Muscle layer of duodenum (tissue), 2 donors: ENCODE measurements around the gene CCDC60.

ENCODE experiments used
- H3K27ac ChIP-seq: one replicate; pipeline ENCODE4 v1.7.0; 2013; ENCODE audit warnings: mild to moderate bottlenecking, low read length
- H3K27me3 ChIP-seq: one replicate; pipeline ENCODE4 v1.7.0; 2013; ENCODE audit warnings: low read depth, mild to moderate bottlenecking, control low read depth, low read length
- H3K36me3 ChIP-seq, 2 donors: one replicate each; pipeline ENCODE4 v1.7.0; 2013; ENCODE audit warnings: low read length in 2 of 2, control low read depth in 1 of 2, mild to moderate bottlenecking in 1 of 2; ENCODE audit not compliant: insufficient read depth in 2 of 2, control insufficient read depth in 1 of 2
- H3K4me1 ChIP-seq, 2 donors: one replicate each; pipeline ENCODE4 v1.7.0; 2013; ENCODE audit warnings: low read length in 2 of 2, mild to moderate bottlenecking in 2 of 2, control low read depth in 1 of 2, moderate library complexity in 1 of 2; ENCODE audit not compliant: insufficient read depth in 2 of 2, control insufficient read depth in 1 of 2
- H3K4me3 ChIP-seq, 2 donors: one replicate each; pipeline ENCODE4 v1.7.0; 2013; ENCODE audit warnings: low read length in 2 of 2, low read depth in 1 of 2, mild to moderate bottlenecking in 1 of 2
- H3K9me3 ChIP-seq, 2 donors: one replicate each; pipeline ENCODE4 v1.7.0; 2013; ENCODE audit warnings: low read length in 2 of 2, control low read depth in 1 of 2, mild to moderate bottlenecking in 1 of 2; ENCODE audit not compliant: control insufficient read depth in 1 of 2
- donor health status: healthy.

Gene CCDC60

GRCh38 chr12:119334430-119335170 is at the start of gene CCDC60:
CCDC60 (plus strand) TSS chr12:119334729; CDS start chr12:119335177, 448 bp downstream.
- no peaks in the 10 kb centered on the region for H3K9me3 ChIP-seq
- H3K4me1 ChIP-seq, result no peaks in the 10 kb centered on the region
- no peaks in the 10 kb centered on the region for H3K36me3 ChIP-seq
- H3K27me3 ChIP-seq, result no peaks in the 10 kb centered on the region
- H3K27ac ChIP-seq, result no peak within 1 kb of the TSS
- no peak within 1 kb of the TSS for H3K4me3 ChIP-seq

GRCh38 chr12:119288576-119288975 is 46.0 kb upstream of the CCDC60 start:
- H3K4me1 ChIP-seq, result no peaks in the 10 kb centered on the region
- peaks cover 0 to 4% of the 10 kb centered on the region in 2 donors for H3K9me3 ChIP-seq
- H3K36me3 ChIP-seq, result no peaks in the 10 kb centered on the region
- no peaks in the 10 kb centered on the region for H3K27me3 ChIP-seq
- H3K27ac ChIP-seq, result no peak overlapping the region
- H3K4me3 ChIP-seq, result no peak overlapping the region

GRCh38 chr12:119292893-119293630 is 41.5 kb upstream of the CCDC60 start:
- Histone ChIP-seq H3K27ac (no peak overlapping the region), H3K4me3 (no peak overlapping the region), H3K27me3 (no peaks in the 10 kb centered on the region), H3K36me3 (no peaks in the 10 kb centered on the region), H3K9me3 (no peaks in the 10 kb centered on the region), H3K4me1 (peaks cover 0 to 13% of the 10 kb centered on the region in 2 donors)

- H3K9me3 ChIP-seq, result no peaks in the 10 kb centered on the region
- H3K27ac ChIP-seq, result no peak overlapping the region
Observed at GRCh38 chr12:119294211-119294610, 40.3 kb upstream of the CCDC60 start.

GRCh38 chr12:119296535-119296934 is 38.0 kb upstream of the CCDC60 start:
- Histone ChIP-seq H3K36me3 (no peaks in the 10 kb centered on the region), H3K27ac (no peak overlapping the region), H3K4me1 (peaks cover 0 to 13% of the 10 kb centered on the region in 2 donors), H3K27me3 (no peaks in the 10 kb centered on the region), H3K9me3 (no peaks in the 10 kb centered on the region), H3K4me3 (no peak overlapping the region)

More at GRCh38 chr12:119294211-119294610, 40.3 kb upstream of the CCDC60 start:
- H3K36me3 ChIP-seq, result no peaks in the 10 kb centered on the region
- peaks cover 0 to 13% of the 10 kb centered on the region in 2 donors for H3K4me1 ChIP-seq
- H3K27me3 ChIP-seq, result no peaks in the 10 kb centered on the region
- H3K4me3 ChIP-seq, result no peak overlapping the region

GRCh38 chr12:119299130-119299529 is 35.4 kb upstream of the CCDC60 start:
- Histone ChIP-seq H3K27ac (no peak overlapping the region), H3K4me3 (no peak overlapping the region), H3K9me3 (no peaks in the 10 kb centered on the region), H3K4me1 (peaks cover 0 to 9% of the 10 kb centered on the region in 2 donors), H3K36me3 (no peaks in the 10 kb centered on the region), H3K27me3 (no peaks in the 10 kb centered on the region)

- Histone ChIP-seq H3K27ac (no peak overlapping the region), H3K27me3 (no peaks in the 10 kb centered on the region), H3K4me3 (no peak overlapping the region), H3K4me1 (no peaks in the 10 kb centered on the region), H3K36me3 (no peaks in the 10 kb centered on the region), H3K9me3 (no peaks in the 10 kb centered on the region)
Observed at GRCh38 chr12:119301379-119301778, 33.1 kb upstream of the CCDC60 start.

GRCh38 chr12:119302451-119303080 is 32.0 kb upstream of the CCDC60 start:
- Histone ChIP-seq H3K4me1 (no peaks in the 10 kb centered on the region), H3K27ac (no peak overlapping the region), H3K27me3 (no peaks in the 10 kb centered on the region)

GRCh38 chr12:119306593-119306992 is 27.9 kb upstream of the CCDC60 start:
- H3K27me3 ChIP-seq, result no peaks in the 10 kb centered on the region
- no peaks in the 10 kb centered on the region for H3K4me1 ChIP-seq
- no peak overlapping the region for H3K27ac ChIP-seq
- H3K36me3 ChIP-seq, result no peaks in the 10 kb centered on the region
- H3K4me3 ChIP-seq, result no peak overlapping the region
- no peaks in the 10 kb centered on the region for H3K9me3 ChIP-seq

More at GRCh38 chr12:119302451-119303080, 32.0 kb upstream of the CCDC60 start:
- Histone ChIP-seq H3K9me3 (no peaks in the 10 kb centered on the region), H3K4me3 (no peak overlapping the region), H3K36me3 (no peaks in the 10 kb centered on the region)

- H3K27ac ChIP-seq, result no peak overlapping the region
- H3K4me3 ChIP-seq, result no peak overlapping the region
- no peaks in the 10 kb centered on the region for H3K27me3 ChIP-seq
- H3K4me1 ChIP-seq, result no peaks in the 10 kb centered on the region
- H3K9me3 ChIP-seq, result no peaks in the 10 kb centered on the region
- H3K36me3 ChIP-seq, result no peaks in the 10 kb centered on the region
Observed at GRCh38 chr12:119307747-119308146, 26.8 kb upstream of the CCDC60 start.

GRCh38 chr12:119308708-119309456 is 25.6 kb upstream of the CCDC60 start:
- H3K36me3 ChIP-seq, result no peaks in the 10 kb centered on the region
- no peak overlapping the region for H3K4me3 ChIP-seq
- H3K27me3 ChIP-seq, result no peaks in the 10 kb centered on the region
- no peaks in the 10 kb centered on the region for H3K4me1 ChIP-seq
- no peaks in the 10 kb centered on the region for H3K9me3 ChIP-seq
- H3K27ac ChIP-seq, result no peak overlapping the region
